Testis (tissue), 3 donors: ENCODE data around the gene ABO. TPM values are rescaled to one million over a fixed set of nuclear protein-coding genes. Genes with fewer than 3 reads are reported as not detected.
"Not testable (repeated sequence)": the region's sequence is repeated elsewhere in the genome, so short reads cannot be mapped to it uniquely, and the experiment has no call there.

Experiments
- DNase-seq: peaks from one replicate; pipeline ENCODE4 v3.0.0-alpha.2; 2019
- H3K27ac ChIP-seq, 2 donors: fragments of 200-600 bp; sonication (generic); one replicate each; pipeline ENCODE4 v1.5.1; 2019
- H3K27me3 ChIP-seq: fragments of 200-600 bp; sonication (generic); one replicate; pipeline ENCODE4 v1.5.1; 2019
- H3K36me3 ChIP-seq: fragments of 200-600 bp; sonication (generic); one replicate; pipeline ENCODE4 v1.5.1; 2017; ENCODE audit warnings: low read depth; ENCODE audit errors: missing control alignments
- H3K4me1 ChIP-seq: fragments of 200-600 bp; sonication (generic); one replicate; pipeline ENCODE4 v1.5.1; 2019
- H3K4me3 ChIP-seq, 2 donors: fragments of 200-600 bp; sonication (generic); one replicate each; pipeline ENCODE4 v1.5.1; 2017 to 2019
- H3K9me3 ChIP-seq: fragments of 200-600 bp; sonication (generic); one replicate; pipeline ENCODE4 v1.5.1; 2017
- CTCF ChIP-seq, 3 experiments: fragments of 450-650 bp in 2 of 3; fragments of 200-600 bp in 1 of 3; sonication (generic) in 1 of 3; IDR thresholded peaks; one replicate each; pipeline ENCODE4 v1.5.1; 2016 to 2019; ENCODE audit warnings: antibody characterized with exemption in 3 of 3, mild to moderate bottlenecking in 2 of 3, moderate library complexity in 1 of 3
- POLR2A ChIP-seq: fragments of 450-650 bp; IDR thresholded peaks from one replicate; pipeline ENCODE4 v1.6.1; 2017; ENCODE audit warnings: antibody characterized with exemption, mild to moderate bottlenecking, moderate library complexity
- WGBS, 2 donors: methylation state at CpG; one replicate each; pipeline ENCODE4 v1.1.5; 2018; 5-methylcytosine and 5-hydroxymethylcytosine counted together
- intact Hi-C: fragments of 100-400 bp; cut with DNase I; formaldehyde crosslinking; loops from one replicate; pipeline ENCODE4 v1.15.1; 2023; ENCODE audit warnings: low total_unique reads
- polyA plus RNA-seq: library from polyadenylated mRNA; stranded (reverse); fragments of 350-450 nt; fragmentation: Illumina TruSeq; extraction: RNeasy Lipid Tissue Mini Kit (QIAGEN cat#74804); gene quantifications from one replicate; pipeline ENCODE4 v1.2.3, GENCODE V29; 2014; ENCODE audit warnings: low read depth, low replicate concordance; ENCODE audit not compliant: insufficient read depth
- total RNA-seq, 2 donors: library from RNA; depleted of rRNA; stranded (reverse); fragments of >200 nt; gene quantifications; one replicate each; pipeline ENCODE4 v1.2.3, GENCODE V29; 2016

Gene ABO
- total and polyA plus RNA-seq, 3 donors from 2014 or later: 10.4 to 31.1 (median 25.6) TPM

DNA sequence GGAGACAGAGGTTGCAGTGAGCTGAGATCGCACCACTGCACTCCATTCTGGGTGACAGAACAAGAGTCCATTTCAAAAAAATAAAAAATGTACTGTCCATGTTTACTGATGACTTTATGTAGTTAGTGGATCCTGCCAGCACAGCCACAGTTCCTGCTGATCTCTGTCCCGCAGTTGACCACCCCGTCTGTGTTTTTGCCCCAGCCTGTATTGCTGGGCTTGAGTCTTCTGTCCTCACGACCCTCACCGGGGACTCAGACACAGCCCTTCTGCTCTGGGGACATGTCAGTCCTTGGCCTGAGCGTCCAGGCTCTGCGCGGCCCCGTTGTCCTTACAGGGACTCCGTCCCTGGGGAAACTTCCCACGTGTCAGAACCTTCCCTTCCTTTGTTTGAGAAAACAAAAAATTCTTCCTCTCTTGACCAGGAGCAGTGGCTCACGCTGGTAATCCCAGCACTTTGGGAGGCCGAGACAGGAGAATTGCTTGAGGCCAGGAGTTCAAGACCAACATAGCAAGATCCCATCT, 46.5 kb upstream of the ABO start:
- intact Hi-C loops: loop anchor here (10.0 kb wide), 1 partner anchor 137 kb away; no protein-coding TSS in a partner anchor
- Histone ChIP-seq H3K4me1 (no peaks in the 10 kb centered on the region), H3K27me3 (no peaks in the 10 kb centered on the region), H3K9me3 (no peaks in the 10 kb centered on the region), H3K27ac (no peak overlapping the region), H3K4me3 (no peak overlapping the region), H3K36me3 (no peaks in the 10 kb centered on the region)
- WGBS, 2 donors: 86 to 88% methylated on average over 13 of the region's 13 CpGs
- no peak for TF ChIP-seq CTCF (IDR thresholded peaks at IDR 0.05)
- no peak for TF ChIP-seq POLR2A
- no peak for DNase-seq

DNA sequence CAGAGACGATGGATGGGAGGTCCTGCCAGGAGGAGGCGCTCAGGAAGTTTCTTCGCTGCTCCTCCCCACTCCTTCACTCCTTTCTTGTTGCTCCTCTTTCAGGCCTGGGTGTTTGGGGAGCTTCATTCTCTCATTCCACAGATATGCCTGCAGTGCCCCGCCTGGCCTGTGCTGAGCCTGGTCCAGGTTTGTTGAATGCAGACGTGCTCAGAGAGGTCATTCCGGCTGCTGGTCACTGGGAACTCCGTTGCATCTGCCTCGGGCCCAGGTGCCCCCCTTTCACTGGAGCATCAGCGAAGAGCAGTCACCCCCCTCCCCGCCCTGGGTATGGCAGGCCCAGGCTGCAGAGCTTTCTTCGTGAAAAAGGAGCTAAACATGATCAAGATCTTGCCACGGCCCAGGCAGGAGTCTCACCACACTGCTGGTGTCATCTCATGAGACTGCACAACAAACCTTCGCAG, 45.5 kb upstream of the ABO start:
- WGBS, 2 donors: 82 to 87% methylated on average over 12 to 13 of the region's 13 CpGs
- Histone ChIP-seq H3K27me3 (no peaks in the 10 kb centered on the region), H3K36me3 (no peaks in the 10 kb centered on the region), H3K27ac (no peak overlapping the region), H3K4me3 (no peak overlapping the region), H3K9me3 (no peaks in the 10 kb centered on the region), H3K4me1 (no peaks in the 10 kb centered on the region)
- TF ChIP-seq CTCF (IDR thresholded peaks at IDR 0.05): no peak
- no peak for TF ChIP-seq POLR2A
- intact Hi-C loops: loop anchor here (10.0 kb wide), 1 partner anchor 136 kb away; no protein-coding TSS in a partner anchor
- DNase-seq: no peak

DNA sequence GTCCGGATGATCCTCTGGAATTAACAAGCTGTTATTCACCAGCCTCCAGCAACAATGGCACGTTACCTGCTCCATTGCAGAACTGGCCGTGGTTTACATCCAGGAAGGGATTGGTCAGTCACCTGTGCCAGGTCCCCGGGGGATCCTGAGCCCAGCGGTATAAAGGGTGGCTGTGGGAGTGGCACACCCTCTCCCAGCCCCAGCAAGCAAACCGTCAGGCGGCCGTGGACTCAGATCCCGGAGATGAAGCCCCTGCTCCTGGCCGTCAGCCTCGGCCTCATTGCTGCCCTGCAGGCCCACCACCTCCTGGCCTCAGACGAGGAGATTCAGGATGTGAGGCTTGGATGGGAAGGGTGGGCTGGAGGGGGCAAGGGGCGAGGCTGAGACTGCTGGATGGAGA, 42.5 kb upstream of the ABO start:
- H3K27ac ChIP-seq, H3K9me3 ChIP-seq, H3K27me3 ChIP-seq, H3K4me1 ChIP-seq, H3K4me3 ChIP-seq, H3K36me3 ChIP-seq, DNase-seq, intact Hi-C loops: not testable (repeated sequence)
- WGBS, 2 donors: 85% methylated on average over 11 of the region's 13 CpGs; no CpG with 5 or more reads in 1 of the 2 donors

DNA sequence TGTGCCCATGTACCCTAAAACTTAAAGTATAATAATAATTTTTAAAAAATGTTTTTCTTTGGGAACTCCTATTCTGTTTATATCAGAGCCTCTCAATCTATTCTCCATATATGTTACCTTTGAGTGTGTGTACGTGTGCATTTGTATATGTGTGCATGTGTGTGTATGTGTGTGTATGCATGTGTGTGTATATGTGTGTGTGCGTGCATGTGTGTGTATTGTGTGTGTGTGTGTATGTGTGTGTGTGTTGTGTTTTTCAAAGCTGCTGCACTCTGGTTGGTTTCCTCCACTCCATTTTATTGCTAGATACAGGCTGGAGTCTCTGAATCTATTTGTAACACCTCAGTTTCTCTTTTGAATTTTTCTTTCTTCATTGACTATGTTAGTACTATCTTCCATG, 41.0 kb upstream of the ABO start:
- no peaks in the 10 kb centered on the region for H3K9me3 ChIP-seq
- no peak overlapping the region for H3K27ac ChIP-seq
- WGBS, 2 donors: 70 to 78% methylated on average over 2 of the region's 2 CpGs
- H3K36me3 ChIP-seq: no peaks in the 10 kb centered on the region
- no peaks in the 10 kb centered on the region for H3K4me1 ChIP-seq
- no peak for TF ChIP-seq CTCF (IDR thresholded peaks at IDR 0.05)
- TF ChIP-seq POLR2A: no peak
- no peak for DNase-seq
- no peaks in the 10 kb centered on the region for H3K27me3 ChIP-seq
- H3K4me3 ChIP-seq: no peak overlapping the region
- intact Hi-C loops: no loop called here

GRCh38 chr9:133309608-133310007, 34.6 kb upstream of the ABO start:
- Histone ChIP-seq H3K27me3 (no peaks in the 10 kb centered on the region), H3K27ac (no peak overlapping the region), H3K36me3 (no peaks in the 10 kb centered on the region), H3K4me1 (no peaks in the 10 kb centered on the region), H3K9me3 (no peaks in the 10 kb centered on the region), H3K4me3 (no peak overlapping the region)
- intact Hi-C loops: no loop called here
- TF ChIP-seq POLR2A (no peak), CTCF (IDR thresholded peaks at IDR 0.05) (no peak)
- DNase-seq: no peak
- 82 to 88% methylated on average over 6 of the region's 6 CpGs for WGBS, 2 donors
